ENCODE data around the gene ATM.
"Not testable (repeated sequence)": the region's sequence is repeated elsewhere in the genome, so short reads cannot be mapped to it uniquely, and the experiment has no call there.

The ATM gene

DNA sequence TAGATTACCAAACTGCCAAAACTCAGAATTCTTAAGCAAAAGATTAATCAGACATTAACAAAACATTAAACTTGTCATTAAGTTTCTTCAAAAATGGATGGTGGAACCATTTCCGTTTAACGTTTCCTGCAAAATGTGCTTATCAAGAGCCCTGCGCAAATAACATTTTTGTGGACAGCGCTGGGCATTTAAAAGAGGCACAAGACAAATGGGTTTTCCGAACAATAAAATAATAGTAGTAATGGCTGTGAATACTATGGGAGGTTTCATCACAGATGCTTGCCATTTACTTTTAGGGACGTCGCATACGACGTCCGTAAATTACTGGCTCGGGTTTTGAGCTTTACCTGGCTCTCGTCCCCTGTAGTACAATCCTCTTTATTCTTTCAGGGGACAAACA, 1.5 kb upstream of the ATM start:
- DNase-seq (ENCODE audit: insufficient read length, low spot score), result no peak
- FAIRE-seq, result no peak

GRCh38 chr11:108221911-108222573, 825 bp upstream of the ATM start:
- DNase-seq (ENCODE audit: insufficient read length, low spot score) (no peak), FAIRE-seq (peak; percentile 48)

- DNase-seq (ENCODE audit: insufficient read length, low spot score) (no peak), FAIRE-seq (no peak)
Measured at GRCh38 chr11:108223348-108224149, 682 bp downstream of the ATM start.

GRCh38 chr11:108224366-108224765, 1.5 kb downstream of the ATM start:
- FAIRE-seq (peak; percentile 53), DNase-seq (ENCODE audit: insufficient read length, low spot score) (no peak)

- no peak for DNase-seq (ENCODE audit: insufficient read length, low spot score)
- peak; percentile 88 for FAIRE-seq
Measured at GRCh38 chr11:108224911-108225786, 2.3 kb downstream of the ATM start.

- no peak for DNase-seq (ENCODE audit: insufficient read length, low spot score)
Measured at GRCh38 chr11:108226036-108226435, 3.2 kb downstream of the ATM start.

GRCh38 chr11:108228251-108228650, 5.4 kb downstream of the ATM start:
- DNase-seq (ENCODE audit: insufficient read length, low spot score), result no peak
- peak; percentile 11 for FAIRE-seq

More at GRCh38 chr11:108226036-108226435, 3.2 kb downstream of the ATM start:
- no peak for FAIRE-seq

DNA sequence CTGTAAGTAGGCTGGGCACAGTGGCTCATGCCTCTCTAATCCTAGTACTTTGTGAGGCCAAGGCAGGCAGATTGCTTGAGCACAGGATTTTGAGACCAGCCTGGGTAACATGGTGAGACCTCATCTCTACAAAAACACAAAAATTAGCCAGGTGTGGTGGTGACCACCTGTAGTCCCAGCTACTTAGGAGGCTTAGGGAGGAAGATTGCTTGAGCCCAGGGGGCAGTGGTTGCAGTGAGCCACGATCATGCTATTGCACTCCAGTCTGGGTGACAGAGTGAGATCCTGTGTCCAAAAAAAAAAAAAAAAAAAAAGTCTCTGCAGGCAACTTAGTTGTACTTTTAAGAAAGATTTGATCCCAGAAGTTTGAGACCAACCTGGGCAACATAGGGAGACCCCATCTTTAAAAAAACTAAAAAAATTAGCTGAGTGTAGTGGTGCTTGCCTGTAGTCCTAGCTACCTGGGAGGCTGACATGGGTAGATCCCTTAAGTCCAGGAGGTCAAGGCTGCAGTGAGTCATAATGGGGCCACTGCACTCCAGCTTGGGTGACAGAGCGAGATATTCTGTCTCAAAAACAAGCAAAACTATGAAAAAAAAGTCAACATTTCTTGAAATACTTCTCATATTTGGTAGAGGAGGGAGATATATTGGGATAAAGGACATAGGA, 10.5 kb downstream of the ATM start:
- DNase-seq (ENCODE audit: insufficient read length, low spot score), result no peak
- no peak for FAIRE-seq

GRCh38 chr11:108235192-108235591, 12.3 kb downstream of the ATM start:
- FAIRE-seq (no peak), DNase-seq (ENCODE audit: insufficient read length, low spot score) (no peak)

- peak; percentile 14 for FAIRE-seq
- DNase-seq (ENCODE audit: insufficient read length, low spot score), result no peak
Measured at GRCh38 chr11:108235633-108236032, 12.8 kb downstream of the ATM start.

- no peak for DNase-seq (ENCODE audit: insufficient read length, low spot score)
- FAIRE-seq, result no peak
Measured at GRCh38 chr11:108237058-108237481, 14.2 kb downstream of the ATM start.

DNA sequence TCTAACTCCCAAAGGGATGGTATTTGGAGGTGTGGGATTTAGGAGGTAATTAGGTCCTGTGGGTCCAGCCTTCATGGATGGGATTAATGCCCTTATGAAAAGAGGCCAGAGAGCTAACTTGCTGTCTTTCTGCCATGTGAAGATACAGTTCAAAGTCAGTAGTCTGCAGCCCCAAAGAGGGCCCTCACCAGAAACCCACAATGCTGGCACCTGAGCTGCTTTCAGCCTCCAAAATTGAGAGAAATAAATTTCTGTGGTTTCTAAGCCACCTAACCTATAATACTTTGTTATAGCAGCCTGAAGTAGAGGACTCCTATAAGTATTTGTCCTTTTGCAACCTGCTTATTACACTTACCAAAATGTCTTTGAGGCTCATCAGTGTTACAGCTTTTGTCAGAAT, 16.2 kb downstream of the ATM start:
- FAIRE-seq, result peak; percentile 61
- DNase-seq (ENCODE audit: insufficient read length, low spot score), result no peak

DNA sequence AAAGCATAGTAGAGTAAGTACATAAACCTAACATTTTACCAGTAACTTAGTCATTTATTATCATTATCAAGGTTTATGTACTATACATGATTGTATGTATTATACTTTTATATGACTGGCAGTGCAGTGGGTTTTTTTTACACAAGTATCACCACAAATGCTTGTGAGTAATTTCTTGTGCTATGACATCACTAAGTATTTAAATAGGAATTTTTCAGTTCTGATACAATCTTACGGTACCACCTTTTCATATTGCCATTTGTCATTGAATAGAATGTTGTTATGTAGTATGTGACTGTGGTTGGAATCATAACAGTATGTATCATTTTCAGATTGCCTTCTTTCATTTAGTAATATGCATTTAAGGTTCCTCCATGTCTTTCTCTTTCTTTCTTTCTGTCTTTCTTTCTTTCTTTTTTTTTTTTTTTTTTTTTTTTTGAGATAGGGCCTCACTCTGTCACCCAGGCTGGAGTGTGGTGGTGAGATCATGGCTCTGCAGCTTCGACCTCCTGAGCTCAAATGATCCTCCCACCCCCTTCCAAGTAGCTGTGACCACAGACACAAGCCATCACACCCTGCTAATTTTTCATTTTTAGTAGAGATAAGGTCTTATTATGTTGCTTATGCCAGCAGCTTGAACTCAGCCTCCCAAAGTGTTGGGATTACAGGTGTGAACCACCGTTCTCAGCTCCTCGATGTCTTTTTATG, 18.6 kb downstream of the ATM start:
- no peak for DNase-seq (ENCODE audit: insufficient read length, low spot score)
- no peak for FAIRE-seq

DNA sequence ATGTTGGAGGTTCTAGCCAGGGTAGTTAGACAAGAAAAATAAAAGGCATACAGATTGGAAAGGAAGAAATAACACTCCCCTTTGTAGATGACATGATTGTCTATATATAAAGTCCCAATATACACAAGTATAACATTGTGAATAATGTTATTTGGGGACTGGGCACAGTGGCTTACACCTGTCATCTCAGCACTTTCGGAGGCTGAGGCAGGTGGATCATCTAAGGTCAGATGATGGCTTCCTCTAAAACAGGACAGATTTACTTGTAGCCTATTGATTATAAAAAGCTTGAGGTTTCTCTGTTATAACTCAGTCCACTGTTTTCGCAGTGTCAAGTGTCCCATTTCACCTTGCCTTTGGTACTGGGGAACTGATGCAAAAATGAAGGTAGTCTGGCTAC, 19.6 kb downstream of the ATM start:
- DNase-seq (ENCODE audit: insufficient read length, low spot score) (no peak), FAIRE-seq (no peak)

GRCh38 chr11:108246308-108246707, 23.4 kb downstream of the ATM start:
- FAIRE-seq (no peak), DNase-seq (ENCODE audit: insufficient read length, low spot score) (no peak)

DNA sequence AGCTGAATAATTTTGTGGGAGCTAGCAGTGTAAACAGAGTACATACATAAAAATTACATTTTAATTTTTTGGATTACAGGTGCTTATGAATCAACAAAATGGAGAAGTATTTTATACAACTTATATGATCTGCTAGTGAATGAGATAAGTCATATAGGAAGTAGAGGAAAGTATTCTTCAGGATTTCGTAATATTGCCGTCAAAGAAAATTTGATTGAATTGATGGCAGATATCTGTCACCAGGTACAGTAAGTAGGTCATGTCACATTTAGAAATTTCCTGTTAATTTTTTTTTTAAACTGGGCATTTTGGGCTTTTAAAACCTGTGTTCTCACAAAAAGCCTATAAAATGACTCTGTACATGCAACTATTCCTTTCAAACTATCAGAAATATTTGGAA, 24.0 kb downstream of the ATM start:
- no peak for DNase-seq (ENCODE audit: insufficient read length, low spot score)
- FAIRE-seq, result no peak

- no peak for DNase-seq (ENCODE audit: insufficient read length, low spot score)
Measured at GRCh38 chr11:108253176-108253575, 30.3 kb downstream of the ATM start.

GRCh38 chr11:108269583-108269982, 46.7 kb downstream of the ATM start:
- DNase-seq (ENCODE audit: insufficient read length, low spot score), result no peak
- FAIRE-seq, result no peak

More at GRCh38 chr11:108253176-108253575, 30.3 kb downstream of the ATM start:
- FAIRE-seq, result no peak

DNA sequence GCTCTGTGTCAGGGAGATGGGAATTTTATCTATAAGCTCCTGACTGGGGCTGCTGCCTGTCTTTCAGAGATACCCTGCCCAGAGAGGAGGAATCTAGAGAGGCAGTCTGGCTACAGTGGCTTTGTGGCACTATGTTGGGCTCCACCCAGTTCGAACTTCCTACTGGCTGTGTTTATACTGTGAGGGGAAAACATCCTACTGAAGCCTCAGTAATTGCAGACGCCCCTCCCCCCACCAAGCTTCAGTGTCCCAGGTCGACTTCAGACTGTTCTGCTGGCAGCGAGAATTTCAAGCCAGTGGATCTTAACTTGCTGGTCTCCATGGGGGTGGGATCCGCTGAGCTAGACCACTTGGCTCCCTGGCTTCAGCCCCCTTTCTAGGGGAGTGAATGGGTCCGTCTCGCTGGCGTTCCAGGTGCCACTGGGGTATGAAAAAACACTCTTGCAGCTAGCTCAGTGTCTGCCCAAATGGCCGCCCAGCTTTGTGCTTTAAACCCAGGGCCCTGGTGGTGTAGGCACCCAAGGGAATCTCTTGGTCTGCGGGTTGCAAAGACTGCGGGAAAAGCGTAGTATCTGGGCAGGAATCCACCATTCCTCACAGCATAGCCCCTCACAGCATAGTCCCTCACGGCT, 54.2 kb downstream of the ATM start:
- not testable (repeated sequence) for FAIRE-seq; DNase-seq (ENCODE audit: insufficient read length, low spot score)

- DNase-seq (ENCODE audit: insufficient read length, low spot score) (no peak), FAIRE-seq (no peak)
Measured at GRCh38 chr11:108278546-108278945, 55.7 kb downstream of the ATM start.
